ENCODE data around the gene HPS5.

Gene HPS5

GRCh38 chr11:18294862-18295261 is 27.1 kb downstream of the HPS5 start:
- H3K4me1 ChIP-seq (ENCODE audit: control insufficient read depth, insufficient read depth, low read length), result no peaks in the 10 kb centered on the region
- TF ChIP-seq ZNF701 (tag by site-specific recombination; IDR thresholded peaks at IDR 0.05) (no peak), ZNF214 (tag by site-specific recombination; IDR thresholded peaks at IDR 0.05; ENCODE audit: borderline replicate concordance) (no peak), ZNF560 (tag by site-specific recombination; IDR thresholded peaks at IDR 0.05; ENCODE audit: borderline replicate concordance) (no peak), ZBTB6 (tag by site-specific recombination; IDR thresholded peaks at IDR 0.05) (no peak), ZNF510 (tag by site-specific recombination; IDR thresholded peaks at IDR 0.05; ENCODE audit: insufficient replicate concordance) (no peak), ZNF174 (tag by site-specific recombination; IDR thresholded peaks at IDR 0.05) (no peak), ZNF571 (tag by site-specific recombination; IDR thresholded peaks at IDR 0.05) (no peak), ZNF239 (tag by site-specific recombination; IDR thresholded peaks at IDR 0.05) (no peak), PRDM10 (tag by site-specific recombination; IDR thresholded peaks at IDR 0.05) (no peak), PRDM1 (tag by site-specific recombination; IDR thresholded peaks at IDR 0.05) (no peak), ZNF791 (tag by site-specific recombination; IDR thresholded peaks at IDR 0.05) (no peak), BCL11A (tag by site-specific recombination; IDR thresholded peaks at IDR 0.05; ENCODE audit: low read depth) (no peak), ZNF121 (tag by site-specific recombination; IDR thresholded peaks at IDR 0.05) (no peak), ZNF423 (tag by site-specific recombination; IDR thresholded peaks at IDR 0.05) (no peak)
- no peaks in the 10 kb centered on the region for H3K9me3 ChIP-seq (ENCODE audit: control insufficient read depth, insufficient read depth, low read depth, low read length)
- POLR2A ChIA-PET, result interaction anchor here (1.4 kb wide), 1 partner anchor 20 kb away, joined by 4 read pairs; no protein-coding TSS in a partner anchor
- no peak overlapping the region for H3K4me3 ChIP-seq (ENCODE audit: low read depth, low read length)
- CTCF ChIA-PET, result interaction anchor here (0.6 kb wide), 1 partner anchor 356 kb away, joined by 4 read pairs; no protein-coding TSS in a partner anchor
- peaks cover 0 to 88% of the 10 kb centered on the region in 2 experiments; a peak in 2 of 3 replicates for H3K36me3 ChIP-seq (ENCODE audit: control insufficient read depth in 2 of 2, insufficient read depth in 1 of 2, low read length in 2 of 2)
- H3K27ac ChIP-seq (ENCODE audit: extremely low read depth, low read depth, low read length), result no peak overlapping the region

- H3K36me3 ChIP-seq (ENCODE audit: control insufficient read depth in 2 of 2, insufficient read depth in 1 of 2, low read length in 2 of 2), result peaks cover 7 to 88% of the 10 kb centered on the region in 2 experiments
- POLR2A ChIA-PET, result no interaction called here
- H3K4me1 ChIP-seq (ENCODE audit: control insufficient read depth, insufficient read depth, low read length), result no peaks in the 10 kb centered on the region
- CTCF ChIA-PET, result no interaction called here
- H3K27ac ChIP-seq (ENCODE audit: extremely low read depth, low read depth, low read length), result no peak overlapping the region
- H3K9me3 ChIP-seq (ENCODE audit: control insufficient read depth, insufficient read depth, low read depth, low read length), result no peaks in the 10 kb centered on the region
- TF ChIP-seq WT1 (tag by site-specific recombination; IDR thresholded peaks at IDR 0.05), result no peak
- H3K4me3 ChIP-seq (ENCODE audit: low read depth, low read length), result no peak overlapping the region
Measured at GRCh38 chr11:18288911-18289310, 33.0 kb downstream of the HPS5 start.

GRCh38 chr11:18285841-18286240 is 36.1 kb downstream of the HPS5 start:
- ChIA-PET POLR2A (no interaction called here), CTCF (interaction anchor here (0.6 kb wide), 3 partner anchors 10 to 567 kb away, joined by 4 to 5 read pairs (median 5); no protein-coding TSS in a partner anchor)
- peaks cover 7 to 87% of the 10 kb centered on the region in 2 experiments for H3K36me3 ChIP-seq (ENCODE audit: control insufficient read depth in 2 of 2, insufficient read depth in 1 of 2, low read length in 2 of 2)
- TF ChIP-seq ZNF280C (tag by site-specific recombination; IDR thresholded peaks at IDR 0.05) (no peak), ZNF585B (tag by site-specific recombination; IDR thresholded peaks at IDR 0.05) (no peak), ZNF155 (tag by site-specific recombination; IDR thresholded peaks at IDR 0.05) (no peak), ATF2 (tag by site-specific recombination; IDR thresholded peaks at IDR 0.05; ENCODE audit: low read depth) (no peak), ZNF560 (tag by site-specific recombination; IDR thresholded peaks at IDR 0.05; ENCODE audit: borderline replicate concordance) (no peak), TRIM28 (IDR thresholded peaks at IDR 0.05; ENCODE audit: borderline replicate concordance, low read length) (no peak)
- H3K27ac ChIP-seq (ENCODE audit: extremely low read depth, low read depth, low read length), result no peak overlapping the region
- H3K4me3 ChIP-seq (ENCODE audit: low read depth, low read length), result no peak overlapping the region
- no peaks in the 10 kb centered on the region for H3K9me3 ChIP-seq (ENCODE audit: control insufficient read depth, insufficient read depth, low read depth, low read length)
- no peaks in the 10 kb centered on the region for H3K4me1 ChIP-seq (ENCODE audit: control insufficient read depth, insufficient read depth, low read length)
